Activated T-helper 1 cell treated with anti-CD3 and anti-CD28 coated beads, Interleukin-2, amount 50 U/mL, for 16 hours (primary cell): ENCODE data around the gene MYO7A.

Source experiments
- DNase-seq, 2 donors: peaks; one replicate each; pipeline ENCODE4 v3.0.0-alpha.2; 2020; ENCODE audit warnings: low read depth in 1 of 2, low spot score in 1 of 2

MYO7A gene

DNA sequence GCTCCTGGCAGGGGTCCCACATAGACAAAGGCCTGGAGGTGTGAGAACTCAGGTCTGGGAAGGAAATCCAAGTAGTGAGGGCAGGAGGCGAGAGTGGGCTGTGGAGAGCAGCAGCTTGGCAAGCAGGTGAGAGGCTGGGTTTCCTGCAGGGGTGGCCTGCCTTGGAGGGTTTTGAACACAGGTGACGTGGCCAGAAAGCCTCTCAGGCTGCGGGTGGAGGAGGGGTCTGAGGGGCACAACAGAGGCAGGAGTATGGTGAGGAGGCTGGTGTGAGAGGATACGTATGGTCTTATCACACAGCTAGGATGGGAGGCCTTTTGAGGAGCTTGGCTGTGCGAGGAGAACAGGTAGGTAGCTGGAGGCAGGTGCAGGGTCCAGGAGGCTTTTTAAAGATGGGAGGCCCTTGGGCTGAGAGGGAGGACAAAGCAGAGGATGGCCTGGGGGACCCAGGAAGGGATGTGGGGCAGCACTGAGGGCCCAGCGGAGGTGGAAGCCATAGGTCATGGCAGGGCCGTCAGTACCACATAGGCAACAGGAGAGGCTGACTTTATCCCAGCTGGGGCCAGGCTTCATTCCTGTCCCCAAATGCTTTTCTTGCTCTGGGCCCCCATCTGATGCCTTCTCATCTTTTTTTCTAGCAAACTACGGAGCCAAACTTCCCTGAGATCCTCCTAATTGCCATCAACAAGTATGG is 84.4 kb downstream of the MYO7A start:
- DNase-seq: no peak

GRCh38 chr11:77213029-77213579 is 85.1 kb downstream of the MYO7A start:
- DNase-seq: no peak

GRCh38 chr11:77213589-77214428 is 85.8 kb downstream of the MYO7A start:
- DNase-seq: no peak

DNA sequence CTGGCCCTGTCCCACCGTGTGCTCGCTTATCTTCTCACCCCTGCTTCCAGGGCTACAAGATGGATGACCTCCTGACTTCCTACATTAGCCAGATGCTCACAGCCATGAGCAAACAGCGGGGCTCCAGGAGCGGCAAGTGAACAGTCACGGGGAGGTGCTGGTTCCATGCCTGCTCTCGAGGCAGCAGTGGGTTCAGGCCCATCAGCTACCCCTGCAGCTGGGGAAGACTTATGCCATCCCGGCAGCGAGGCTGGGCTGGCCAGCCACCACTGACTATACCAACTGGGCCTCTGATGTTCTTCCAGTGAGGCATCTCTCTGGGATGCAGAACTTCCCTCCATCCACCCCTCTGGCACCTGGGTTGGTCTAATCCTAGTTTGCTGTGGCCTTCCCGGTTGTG is 86.5 kb downstream of the MYO7A start:
- no peak for DNase-seq

- no peak for DNase-seq
Measured at GRCh38 chr11:77215106-77215505, 87.1 kb downstream of the MYO7A start.

DNA sequence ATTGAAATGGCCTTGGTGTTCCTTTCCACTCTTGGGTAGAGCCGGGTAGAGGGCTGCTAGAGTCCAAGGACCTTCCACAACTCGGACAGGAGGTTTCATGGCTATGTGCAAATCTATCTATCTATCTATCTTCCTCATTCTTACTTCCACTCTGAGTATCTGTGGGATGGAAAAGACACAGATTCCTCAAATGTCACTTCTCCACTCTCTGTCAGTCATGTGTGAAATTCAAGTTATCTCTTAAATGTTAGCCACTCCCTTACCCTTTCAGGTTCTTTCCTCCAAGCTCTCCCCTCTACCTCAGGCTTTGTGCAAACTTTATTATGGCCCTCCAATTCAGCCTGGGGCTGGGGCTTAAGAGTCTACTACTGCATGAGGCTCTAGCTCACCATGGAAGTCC is 89.1 kb downstream of the MYO7A start:
- no peak for DNase-seq

- DNase-seq: no peak
Measured at GRCh38 chr11:77223797-77224196, 95.8 kb downstream of the MYO7A start.

GRCh38 chr11:77230878-77231605 is 103.0 kb downstream of the MYO7A start:
- no peak for DNase-seq

DNA sequence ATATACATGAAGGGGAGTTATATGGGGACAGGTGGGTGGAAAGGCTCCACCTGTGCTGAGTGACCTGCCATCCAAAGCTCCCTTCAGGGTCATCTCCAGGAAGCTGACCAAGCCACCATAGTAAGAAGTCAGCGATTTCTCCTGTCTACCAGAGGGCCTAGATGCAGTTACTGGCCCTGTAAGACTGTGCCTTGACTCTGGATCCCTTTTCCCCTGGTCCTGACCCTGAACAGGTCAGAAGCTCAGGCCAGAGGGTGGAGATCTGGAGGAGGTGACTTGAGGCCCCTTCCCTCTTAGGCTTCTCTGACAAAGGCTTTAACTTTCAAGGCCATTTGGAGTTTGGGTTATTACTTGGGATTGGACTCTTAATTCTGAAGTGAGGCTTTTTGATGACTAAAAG is 103.8 kb downstream of the MYO7A start:
- no peak for DNase-seq

- DNase-seq: no peak
Measured at GRCh38 chr11:77232242-77232641, 104.2 kb downstream of the MYO7A start.

DNA sequence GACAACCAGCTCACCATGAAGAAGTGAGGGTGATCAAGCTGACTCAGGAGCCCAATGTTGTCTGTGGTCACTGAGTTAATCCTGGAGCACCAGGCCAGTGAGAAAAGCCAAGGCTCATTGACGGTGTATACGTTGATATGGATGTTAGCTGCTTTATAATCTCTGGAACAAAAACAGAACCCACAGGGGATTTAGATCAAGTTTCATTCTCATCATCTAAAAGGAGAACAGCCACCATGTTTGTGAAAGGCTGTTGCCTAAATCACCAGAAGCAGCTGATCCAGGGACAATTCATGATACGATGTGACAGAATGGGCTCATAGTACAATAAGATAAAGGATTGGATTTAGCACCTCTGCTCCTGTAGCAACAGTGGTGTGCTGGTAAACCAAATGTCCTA is 105.0 kb downstream of the MYO7A start:
- no peak for DNase-seq

GRCh38 chr11:77236901-77237300 is 108.9 kb downstream of the MYO7A start:
- no peak for DNase-seq

DNA sequence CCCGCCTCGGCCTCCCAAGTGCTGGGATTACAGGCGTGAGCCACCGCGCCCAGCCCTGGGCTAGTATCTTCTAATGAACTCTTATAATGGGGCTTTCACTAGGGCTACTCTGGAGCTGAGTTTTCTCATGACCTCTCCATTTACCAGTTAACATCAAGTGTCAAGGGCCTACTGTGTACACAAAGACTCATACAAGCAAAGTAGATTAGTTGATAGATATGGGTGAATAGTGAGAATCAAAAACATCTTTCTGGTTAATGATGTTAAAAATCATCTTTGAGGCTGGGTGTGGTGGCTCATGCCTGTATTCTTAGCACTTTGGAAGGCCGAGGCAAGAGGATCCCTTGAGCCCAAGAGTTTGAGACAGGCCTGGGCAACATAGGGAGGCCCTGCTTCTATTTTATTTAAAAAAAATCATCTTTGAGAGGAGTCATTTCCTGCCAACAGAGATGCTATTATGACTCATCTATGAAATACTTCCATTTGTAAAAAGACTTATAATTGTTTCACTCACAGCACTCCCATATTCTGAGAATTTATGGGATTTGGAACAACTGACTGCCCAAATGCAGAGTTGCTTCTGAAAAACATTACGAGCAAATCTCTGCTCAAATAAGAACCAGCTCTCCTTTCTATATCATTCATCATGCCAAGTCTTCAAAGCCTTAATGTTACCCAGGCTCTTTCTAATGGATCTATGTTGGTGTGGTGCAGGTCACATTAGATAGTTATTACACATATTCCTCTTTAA is 116.4 kb downstream of the MYO7A start:
- no peak for DNase-seq

- DNase-seq: no peak
Measured at GRCh38 chr11:77249427-77249826, 121.4 kb downstream of the MYO7A start.

- DNase-seq: no peak
Measured at GRCh38 chr11:77250881-77251640, 123.0 kb downstream of the MYO7A start.

- DNase-seq: no peak
Measured at GRCh38 chr11:77252555-77253270, 124.7 kb downstream of the MYO7A start.

DNA sequence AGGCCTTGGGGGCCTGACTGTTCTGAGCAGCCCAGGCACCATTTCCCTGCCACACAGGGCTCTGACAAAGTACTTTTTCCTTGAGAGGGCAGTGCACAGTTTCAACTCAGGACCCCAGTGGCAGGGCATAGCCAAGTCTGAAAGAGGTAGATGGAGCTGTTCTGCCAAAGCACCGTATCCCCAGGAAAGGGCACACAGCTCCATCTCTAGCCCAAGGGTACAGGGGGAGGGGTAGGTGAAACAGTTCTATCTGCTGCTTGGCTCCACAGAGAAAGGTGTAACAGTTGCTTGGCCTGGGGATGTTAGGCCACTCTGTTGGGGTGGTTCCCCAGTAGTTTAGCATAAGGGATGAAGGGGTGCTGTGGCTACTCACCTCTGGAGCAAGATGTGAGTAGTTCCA is 125.6 kb downstream of the MYO7A start:
- DNase-seq: no peak

- no peak for DNase-seq
Measured at GRCh38 chr11:77259641-77260040, 131.6 kb downstream of the MYO7A start.

DNA sequence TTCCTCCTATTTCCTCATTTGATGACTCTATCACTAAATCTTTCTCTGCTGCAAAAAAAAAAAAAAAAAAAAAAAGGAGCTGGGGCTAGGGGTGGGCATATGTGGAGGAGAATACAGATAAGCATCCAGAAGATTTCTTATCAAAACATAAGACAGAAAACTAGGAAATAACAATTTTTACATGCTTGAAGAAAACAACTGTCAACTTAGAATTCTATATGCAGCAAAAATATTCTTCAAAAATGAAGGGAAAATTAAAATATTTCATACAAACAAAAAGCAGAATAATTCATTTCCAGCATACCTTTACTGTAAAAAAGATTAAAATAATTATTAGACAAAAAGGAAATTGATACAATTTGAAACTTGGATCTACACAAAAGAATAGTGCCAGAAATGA is 134.8 kb downstream of the MYO7A start:
- no peak for DNase-seq
